A549 (cell line): ENCODE measurements around the gene ZNHIT2. TPM values are rescaled to one million over a fixed set of nuclear protein-coding genes. Genes with fewer than 3 reads are reported as not detected.

Experiments
- ATAC-seq, 2 experiments: fragments of 200-7000 bp in 1 of 2; fragments of >200 bp in 1 of 2; cut with Nextera tagmentation in 1 of 2; cut with Tn5 transposase in 1 of 2; 3 replicates each; pipeline versions ENCODE4 v1.8.0 to v1.9.1; 2018 to 2020; ENCODE audit warnings: mild to moderate bottlenecking in 1 of 2, moderate library complexity in 1 of 2
- CTCF ChIA-PET: fragments of 300-600 bp; sonication (Branson Sonifier 250); formaldehyde crosslinking; extraction: SDS; loops from one replicate; lab custom pipeline; 2021; ENCODE audit warnings: antibody characterized with exemption, inconsistent platforms; lab: Yijun Ruan, JAX
- POLR2A ChIA-PET: fragments of 350-600 bp; formaldehyde crosslinking; extraction: SDS; loops from one replicate; lab custom pipeline; 2021; ENCODE audit warnings: antibody characterized with exemption, inconsistent platforms; lab: Yijun Ruan, JAX
- DNase-seq, 2 experiments: peaks; one replicate each; pipeline versions ENCODE4 v3.0.0 to v3.0.0-alpha.2; 2011 to 2016; ENCODE audit warnings: low read depth in 1 of 2, low spot score in 1 of 2
- FAIRE-seq: peaks from 2 replicates; lab custom pipeline; 2011; peaks lifted over from hg19 to GRCh38; lab: Jason Lieb, UNC
- H3K27ac ChIP-seq, 2 experiments: fragments of >200 bp; sonication (Bioruptor Twin); formaldehyde crosslinking; 3 replicates each; pipeline ENCODE4 v1.5.1; 2016 to 2017
- H3K4me1 ChIP-seq: fragments of >200 bp; sonication (Bioruptor Twin); formaldehyde crosslinking; 3 replicates; pipeline ENCODE4 v1.6.1; 2016
- H3K4me2 ChIP-seq: fragments of >200 bp; sonication (Bioruptor Twin); formaldehyde crosslinking; 3 replicates; pipeline ENCODE4 v1.6.1; 2016
- H3K4me3 ChIP-seq: fragments of >200 bp; sonication (Bioruptor Twin); formaldehyde crosslinking; 3 replicates; pipeline ENCODE4 v1.5.1; 2016
- H3K9me3 ChIP-seq: fragments of >200 bp; sonication (Bioruptor Twin); formaldehyde crosslinking; 3 replicates; pipeline ENCODE4 v1.6.1; 2016
- CBX2 ChIP-seq: fragments of 200-600 bp; sonication (generic); IDR thresholded peaks from 2 replicates; pipeline ENCODE4 v1.6.1; 2016; ENCODE audit warnings: low read depth, mild to moderate bottlenecking, borderline replicate concordance
- CEBPB ChIP-seq, 2 experiments: fragments of >200 bp in 1 of 2; sonication (Bioruptor Twin) in 1 of 2; formaldehyde crosslinking in 1 of 2; IDR thresholded peaks; 2 replicates each; pipeline ENCODE4 v1.6.1; 2012 to 2016
- CHD4 ChIP-seq: fragments of 200-600 bp; sonication (generic); IDR thresholded peaks from 2 replicates; pipeline ENCODE4 v1.6.1; 2016; ENCODE audit warnings: antibody characterized with exemption, mild to moderate bottlenecking, borderline replicate concordance
- GATA3 ChIP-seq: IDR thresholded peaks from 2 replicates; pipeline ENCODE4 v1.6.1; 2012; ENCODE audit warnings: borderline replicate concordance
- HDAC2 ChIP-seq: fragments of 200-600 bp; sonication (generic); IDR thresholded peaks from 2 replicates; pipeline ENCODE4 v1.6.1; 2016
- HEYL ChIP-seq: fragments of 250-450 bp; sonication (Bioruptor Pico); IDR thresholded peaks from 2 replicates; pipeline ENCODE4 v1.8.0; 2021; ENCODE audit warnings: mild to moderate bottlenecking, moderate library complexity
- HOXB13 ChIP-seq: fragments of 250-450 bp; sonication (Bioruptor Pico); IDR thresholded peaks from 2 replicates; pipeline ENCODE4 v1.5.0; 2020; ENCODE audit warnings: low read depth, mild to moderate bottlenecking, moderate library complexity
- JUN ChIP-seq, 2 experiments: fragments of >200 bp; sonication (Bioruptor Twin); formaldehyde crosslinking; IDR thresholded peaks; 2 replicates in 1 of 2; 3 replicates in 1 of 2; pipeline ENCODE4 v1.6.1; 2016 to 2017
- MAFK ChIP-seq: fragments of 450-650 bp; IDR thresholded peaks from 2 replicates; pipeline ENCODE4 v1.6.1; 2014; ENCODE audit not compliant: partially characterized antibody
- MAZ ChIP-seq: fragments of 150-350 bp; IDR thresholded peaks from 2 replicates; pipeline ENCODE4 v1.6.1; 2014; ENCODE audit warnings: antibody characterized with exemption, low read depth, low read length, borderline replicate concordance
- NFE2L2 ChIP-seq: fragments of 150-350 bp; conservative IDR thresholded peaks from 2 replicates; pipeline ENCODE4 v1.6.1; 2014; ENCODE audit warnings: low read length
- RCOR1 ChIP-seq: fragments of 150-350 bp; IDR thresholded peaks from 2 replicates; pipeline ENCODE4 v1.6.1; 2014; ENCODE audit warnings: antibody characterized with exemption, low read length, low read depth
- RFX5 ChIP-seq: fragments of 450-650 bp; IDR thresholded peaks from 2 replicates; pipeline ENCODE4 v1.7.1; 2014; ENCODE audit warnings: antibody characterized with exemption, mild to moderate bottlenecking, moderate library complexity
- RNF2 ChIP-seq: fragments of 200-600 bp; sonication (generic); IDR thresholded peaks from 2 replicates; pipeline ENCODE4 v1.6.1; 2016; ENCODE audit warnings: low read depth, mild to moderate bottlenecking, antibody characterized with exemption, moderate library complexity, borderline replicate concordance
- SREBF2 ChIP-seq: fragments of 450-650 bp; IDR thresholded peaks from 2 replicates; pipeline ENCODE4 v1.6.1; 2014; ENCODE audit warnings: mild to moderate bottlenecking, moderate library complexity
- TFCP2L1 ChIP-seq: fragments of 250-450 bp; sonication (Bioruptor Pico); IDR thresholded peaks from 2 replicates; pipeline ENCODE4 v1.5.0; 2021; ENCODE audit warnings: mild to moderate bottlenecking
- TP53 ChIP-seq: fragments of 250-450 bp; sonication (Bioruptor Pico); IDR thresholded peaks from 2 replicates; pipeline ENCODE4 v1.5.0; 2021; ENCODE audit warnings: mild to moderate bottlenecking, moderate library complexity
- ZFP36 ChIP-seq: fragments of 450-650 bp; IDR thresholded peaks from 2 replicates; pipeline ENCODE4 v1.6.1; 2014; ENCODE audit warnings: borderline replicate concordance; ENCODE audit not compliant: partially characterized antibody
- ZSCAN20 ChIP-seq: fragments of 250-450 bp; sonication (Bioruptor Pico); IDR thresholded peaks from 2 replicates; pipeline ENCODE4 v1.8.0; 2022; ENCODE audit warnings: mild to moderate bottlenecking, moderate library complexity
- WGBS: methylation state at CpG from one replicate; pipeline ENCODE4 v1.1.6; 2017; ENCODE audit errors: missing lambda C conversion rate; 5-methylcytosine and 5-hydroxymethylcytosine counted together
- polyA plus RNA-seq, 4 experiments: library from polyadenylated mRNA; depleted of rRNA in 3 of 4; stranded (reverse); fragments of >200 nt; fragmentation: RNase III in 1 of 4; extraction: RNeasy Plus Mini Kit Qiagen cat#74134 plus additional on column Dnase treatment in 1 of 4; gene quantifications; 2 replicates in 3 of 4; 3 replicates in 1 of 4; pipeline ENCODE4 v1.2.3, GENCODE V29; 2011 to 2017
- TF ChIP-seq, protein P1 (sequence below): fragments of >200 bp; sonication (Bioruptor Twin); formaldehyde crosslinking; IDR thresholded peaks from 3 replicates; pipeline ENCODE4 v1.6.1; 2016
- TF ChIP-seq, protein P2 (sequence below): IDR thresholded peaks from 2 replicates; pipeline ENCODE4 v1.6.1; 2012
- TF ChIP-seq, protein P3 (sequence below): fragments of 200-600 bp; sonication (generic); IDR thresholded peaks from 2 replicates; pipeline ENCODE4 v1.6.1; 2016; ENCODE audit warnings: antibody characterized with exemption, mild to moderate bottlenecking, moderate library complexity

The ZNHIT2 gene
- polyA plus RNA-seq, 2 of the 4 experiments (the other 2 are of a cell fraction), result 5.5 to 13.5 TPM

DNA sequence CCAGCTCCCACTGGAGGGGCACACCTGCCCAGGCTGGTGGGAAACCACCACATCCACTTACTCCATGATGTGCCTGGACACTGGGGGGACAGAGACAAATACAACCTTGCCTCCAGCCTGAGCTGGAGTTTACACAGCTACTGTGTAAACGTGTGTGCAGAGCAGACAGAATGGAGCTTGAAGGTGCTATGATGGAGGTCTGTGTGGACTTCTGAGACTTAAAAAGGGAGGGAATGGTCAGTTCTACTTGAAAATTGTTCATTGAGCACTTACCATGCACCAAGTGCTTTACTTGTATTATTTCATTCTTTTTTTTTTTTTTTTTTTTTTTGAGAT lies 44.9 kb downstream of the ZNHIT2 start:
- FAIRE-seq, result no peak
- peak; percentile 7 to 10; a peak in 2 of 6 replicates for ATAC-seq
- CTCF ChIA-PET, result interaction anchor here (0.6 to 2.2 kb wide), 6 partner anchors 9 to 730 kb away, joined by 3 to 6 read pairs (median 3); partner anchors contain the start of genes ARL2 and ZNHIT2
- WGBS, result 38% methylated on average over 1 of the region's 1 CpG
- POLR2A ChIA-PET, result interaction anchor here (0.5 kb wide), 1 partner anchor 50 kb away, joined by 3 read pairs; no protein-coding TSS in a partner anchor
- no peak for TF ChIP-seq RFX5
- TF ChIP-seq, protein P1, sequence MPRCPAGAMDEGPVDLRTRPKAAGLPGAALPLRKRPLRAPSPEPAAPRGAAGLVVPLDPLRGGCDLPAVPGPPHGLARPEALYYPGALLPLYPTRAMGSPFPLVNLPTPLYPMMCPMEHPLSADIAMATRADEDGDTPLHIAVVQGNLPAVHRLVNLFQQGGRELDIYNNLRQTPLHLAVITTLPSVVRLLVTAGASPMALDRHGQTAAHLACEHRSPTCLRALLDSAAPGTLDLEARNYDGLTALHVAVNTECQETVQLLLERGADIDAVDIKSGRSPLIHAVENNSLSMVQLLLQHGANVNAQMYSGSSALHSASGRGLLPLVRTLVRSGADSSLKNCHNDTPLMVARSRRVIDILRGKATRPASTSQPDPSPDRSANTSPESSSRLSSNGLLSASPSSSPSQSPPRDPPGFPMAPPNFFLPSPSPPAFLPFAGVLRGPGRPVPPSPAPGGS, result no peak
- TF ChIP-seq, protein P2, sequence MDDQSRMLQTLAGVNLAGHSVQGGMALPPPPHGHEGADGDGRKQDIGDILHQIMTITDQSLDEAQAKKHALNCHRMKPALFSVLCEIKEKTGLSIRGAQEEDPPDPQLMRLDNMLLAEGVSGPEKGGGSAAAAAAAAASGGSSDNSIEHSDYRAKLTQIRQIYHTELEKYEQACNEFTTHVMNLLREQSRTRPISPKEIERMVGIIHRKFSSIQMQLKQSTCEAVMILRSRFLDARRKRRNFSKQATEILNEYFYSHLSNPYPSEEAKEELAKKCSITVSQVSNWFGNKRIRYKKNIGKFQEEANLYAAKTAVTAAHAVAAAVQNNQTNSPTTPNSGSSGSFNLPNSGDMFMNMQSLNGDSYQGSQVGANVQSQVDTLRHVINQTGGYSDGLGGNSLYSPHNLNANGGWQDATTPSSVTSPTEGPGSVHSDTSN, result no peak
- TF ChIP-seq, all 56 proteins: peak for 0
- Histone ChIP-seq H3K27ac (no peak overlapping the region), H3K9me3 (no peaks in the 10 kb centered on the region), H3K4me1 (peaks cover under 1% of the 10 kb centered on the region; the same call in 1 of the 3 replicates), H3K4me3 (no peak overlapping the region), H3K4me2 (no peak overlapping the region)
- no peak for DNase-seq

DNA sequence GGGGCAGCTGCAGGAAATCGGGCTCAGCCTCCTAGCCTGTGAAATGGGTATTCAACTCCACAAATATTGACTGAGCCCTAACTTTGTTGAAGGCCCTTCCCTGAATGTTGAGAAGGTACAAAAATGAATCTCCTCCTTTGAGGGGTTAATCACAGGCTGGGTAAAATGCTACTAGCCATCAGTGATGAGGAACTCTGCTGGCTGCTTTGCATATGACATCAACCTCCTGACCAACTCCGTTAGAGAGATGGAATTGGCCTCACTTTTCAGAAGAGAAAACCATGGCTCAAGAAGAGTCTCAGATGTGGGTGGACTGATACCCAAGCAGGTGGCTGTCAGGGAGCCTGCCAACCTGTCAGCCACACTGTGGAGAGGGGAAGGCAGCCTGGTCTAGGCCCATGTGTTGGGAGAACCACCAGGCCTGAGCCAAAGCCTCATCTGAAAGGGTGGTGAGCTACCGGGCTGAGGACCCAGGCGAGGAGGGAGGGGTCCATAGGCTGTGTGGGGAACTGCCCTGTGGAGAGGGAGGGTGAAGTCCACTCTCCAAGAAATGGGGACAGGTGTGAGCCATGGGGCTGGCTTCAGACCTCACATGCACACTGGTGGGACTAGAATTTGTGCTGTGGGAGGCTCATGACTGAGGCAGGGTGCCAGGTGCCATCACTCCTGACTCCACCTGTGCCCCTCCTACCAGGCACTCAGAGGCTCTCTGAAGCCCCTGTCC lies 45.4 kb downstream of the ZNHIT2 start:
- Histone ChIP-seq H3K4me3 (no peak overlapping the region), H3K4me2 (no peak overlapping the region), H3K4me1 (no peaks in the 10 kb centered on the region), H3K9me3 (no peaks in the 10 kb centered on the region), H3K27ac (no peak overlapping the region)
- no peak for DNase-seq
- no peak for FAIRE-seq
- 77% methylated on average over 4 of the region's 4 CpGs for WGBS
- TF ChIP-seq MAFK (no peak), HDAC2 (no peak), GATA3 (no peak), SREBF2 (no peak), HOXB13 (CRISPR knock-in tag) (no peak), TFCP2L1 (CRISPR knock-in tag) (no peak), RNF2 (no peak), CBX2 (no peak), TP53 (CRISPR knock-in tag) (no peak), CHD4 (no peak), CEBPB (IDR thresholded peaks at IDR 0.05) (no peak), MAZ (no peak), ZFP36 (no peak), NFE2L2 (no peak), JUN (IDR thresholded peaks at IDR 0.05) (no peak), HEYL (CRISPR knock-in tag) (no peak), ZSCAN20 (CRISPR knock-in tag) (no peak), RCOR1 (no peak)
- TF ChIP-seq, protein P3, sequence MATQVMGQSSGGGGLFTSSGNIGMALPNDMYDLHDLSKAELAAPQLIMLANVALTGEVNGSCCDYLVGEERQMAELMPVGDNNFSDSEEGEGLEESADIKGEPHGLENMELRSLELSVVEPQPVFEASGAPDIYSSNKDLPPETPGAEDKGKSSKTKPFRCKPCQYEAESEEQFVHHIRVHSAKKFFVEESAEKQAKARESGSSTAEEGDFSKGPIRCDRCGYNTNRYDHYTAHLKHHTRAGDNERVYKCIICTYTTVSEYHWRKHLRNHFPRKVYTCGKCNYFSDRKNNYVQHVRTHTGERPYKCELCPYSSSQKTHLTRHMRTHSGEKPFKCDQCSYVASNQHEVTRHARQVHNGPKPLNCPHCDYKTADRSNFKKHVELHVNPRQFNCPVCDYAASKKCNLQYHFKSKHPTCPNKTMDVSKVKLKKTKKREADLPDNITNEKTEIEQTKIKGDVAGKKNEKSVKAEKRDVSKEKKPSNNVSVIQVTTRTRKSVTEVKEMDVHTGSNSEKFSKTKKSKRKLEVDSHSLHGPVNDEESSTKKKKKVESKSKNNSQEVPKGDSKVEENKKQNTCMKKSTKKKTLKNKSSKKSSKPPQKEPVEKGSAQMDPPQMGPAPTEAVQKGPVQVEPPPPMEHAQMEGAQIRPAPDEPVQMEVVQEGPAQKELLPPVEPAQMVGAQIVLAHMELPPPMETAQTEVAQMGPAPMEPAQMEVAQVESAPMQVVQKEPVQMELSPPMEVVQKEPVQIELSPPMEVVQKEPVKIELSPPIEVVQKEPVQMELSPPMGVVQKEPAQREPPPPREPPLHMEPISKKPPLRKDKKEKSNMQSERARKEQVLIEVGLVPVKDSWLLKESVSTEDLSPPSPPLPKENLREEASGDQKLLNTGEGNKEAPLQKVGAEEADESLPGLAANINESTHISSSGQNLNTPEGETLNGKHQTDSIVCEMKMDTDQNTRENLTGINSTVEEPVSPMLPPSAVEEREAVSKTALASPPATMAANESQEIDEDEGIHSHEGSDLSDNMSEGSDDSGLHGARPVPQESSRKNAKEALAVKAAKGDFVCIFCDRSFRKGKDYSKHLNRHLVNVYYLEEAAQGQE, result no peak
- ATAC-seq, result peak; percentile 18 to 27; a peak in 5 of 6 replicates
- ChIA-PET CTCF (interaction anchor here (0.7 to 2.2 kb wide), 7 partner anchors 8 to 731 kb away, joined by 3 to 6 read pairs (median 4); partner anchors contain the start of genes ARL2, NAALADL1 and ZNHIT2), POLR2A (interaction anchor here (0.5 kb wide), 1 partner anchor 51 kb away, joined by 3 read pairs; no protein-coding TSS in a partner anchor)
